ENCODE data around the gene BEND2. TPM values are rescaled to one million over a fixed set of nuclear protein-coding genes. Genes with fewer than 3 reads are reported as not detected.
"Not testable (repeated sequence)": the region's sequence is repeated elsewhere in the genome, so short reads cannot be mapped to it uniquely, and the experiment has no call there.

Gene BEND2
- under 1 TPM in 1 of 2 donors, not detected in 1; under 0.01 TPM for total RNA-seq

- TF ChIP-seq POLR2A (IDR thresholded peaks at IDR 0.05) (no peak), CTCF (IDR thresholded peaks at IDR 0.05) (no peak)
- no peaks in the 10 kb centered on the region for H3K4me1 ChIP-seq
- no peak within 1 kb of the TSS for H3K4me3 ChIP-seq
- no peaks in the 10 kb centered on the region for H3K27me3 ChIP-seq
- WGBS, 2 donors, result 84 to 94% methylated on average over 9 to 14 of the region's 19 CpGs
- H3K27ac ChIP-seq, result no peak within 1 kb of the TSS
- DNase-seq (no peak), ATAC-seq (no peak)
- H3K36me3 ChIP-seq (replicated peaks in 1 of 2; ENCODE audit: insufficient read depth in 1 of 2, low read depth in 2 of 2), result no peaks in the 10 kb centered on the region
- intact Hi-C loops (cut with DNase I), result no loop called here
- no peaks in the 10 kb centered on the region for H3K9me3 ChIP-seq
Measured at GRCh38 chrX:18220786-18221185, at the start of gene BEND2. TSS of gene BEND2 (minus strand) at chrX:18220886. CDS start at chrX:18220750, 136 bp downstream.

GRCh38 chrX:18255059-18255458 is 34.4 kb upstream of the BEND2 start:
- DNase-seq (no peak), ATAC-seq (no peak)
- Histone ChIP-seq H3K4me1 (no peaks in the 10 kb centered on the region), H3K27ac (no peak overlapping the region), H3K9me3 (no peaks in the 10 kb centered on the region), H3K4me3 (no peak overlapping the region), H3K27me3 (no peaks in the 10 kb centered on the region), H3K36me3 (replicated peaks in 1 of 2; ENCODE audit: insufficient read depth in 1 of 2, low read depth in 2 of 2) (no peaks in the 10 kb centered on the region)
- WGBS, 2 donors, result 100% methylated on average over 1 of the region's 1 CpG
- intact Hi-C loops (cut with DNase I), result no loop called here
- no peak for TF ChIP-seq POLR2A (IDR thresholded peaks at IDR 0.05)
- TF ChIP-seq CTCF (IDR thresholded peaks at IDR 0.05), result no peak

GRCh38 chrX:18252644-18253359 is 32.1 kb upstream of the BEND2 start:
- Histone ChIP-seq H3K9me3 (no peaks in the 10 kb centered on the region), H3K36me3 (replicated peaks in 1 of 2; ENCODE audit: insufficient read depth in 1 of 2, low read depth in 2 of 2) (no peaks in the 10 kb centered on the region), H3K4me3 (no peak overlapping the region), H3K4me1 (no peaks in the 10 kb centered on the region), H3K27me3 (no peaks in the 10 kb centered on the region), H3K27ac (peak overlapping the region in 1 of 4 donors; percentile 44)
- ATAC-seq (no peak), DNase-seq (peak in 2 of 4 donors; percentile 8 to 13)
- WGBS, 2 donors, result 16 to 23% methylated on average over 3 of the region's 3 CpGs
- TF ChIP-seq CTCF (IDR thresholded peaks at IDR 0.05), result no peak
- TF ChIP-seq POLR2A (IDR thresholded peaks at IDR 0.05), result no peak
- intact Hi-C loops (cut with DNase I), result no loop called here

- intact Hi-C loops (cut with DNase I); H3K4me3 ChIP-seq; H3K36me3 ChIP-seq (replicated peaks in 1 of 2; ENCODE audit: insufficient read depth in 1 of 2, low read depth in 2 of 2); H3K27ac ChIP-seq; ATAC-seq; H3K9me3 ChIP-seq; H3K27me3 ChIP-seq; H3K4me1 ChIP-seq; DNase-seq: not testable (repeated sequence)
- 50 to 72% methylated on average over 6 to 14 of the region's 21 CpGs for WGBS, 2 donors
Measured at GRCh38 chrX:18229646-18230045, 9.0 kb upstream of the BEND2 start.

GRCh38 chrX:18228069-18228468 is 7.4 kb upstream of the BEND2 start:
- no peaks in the 10 kb centered on the region for H3K4me1 ChIP-seq
- no peaks in the 10 kb centered on the region for H3K36me3 ChIP-seq (replicated peaks in 1 of 2; ENCODE audit: insufficient read depth in 1 of 2, low read depth in 2 of 2)
- intact Hi-C loops (cut with DNase I), result no loop called here
- no peaks in the 10 kb centered on the region for H3K27me3 ChIP-seq
- 73 to 86% methylated on average over 7 to 11 of the region's 14 CpGs for WGBS, 2 donors
- H3K4me3 ChIP-seq, result no peak overlapping the region
- TF ChIP-seq CTCF (IDR thresholded peaks at IDR 0.05), result no peak
- TF ChIP-seq POLR2A (IDR thresholded peaks at IDR 0.05), result no peak
- H3K9me3 ChIP-seq, result no peaks in the 10 kb centered on the region
- no peak overlapping the region for H3K27ac ChIP-seq
- ATAC-seq (no peak), DNase-seq (no peak)
